Dendritic cell treated with granulocyte-macrophage colony-stimulating factor and Interleukin-4, amounts not matched to agents 40 ng/mL and 50 ng/mL, for 4 days (primary cell): ENCODE measurements around the gene SPTBN4.
"Not testable (repeated sequence)": the region's sequence is repeated elsewhere in the genome, so short reads cannot be mapped to it uniquely, and the experiment has no call there.

Experiments used
- H3K27ac Mint-ChIP-seq: one replicate; pipeline ENCODE4 v1.8.0; 2022; ENCODE audit warnings: mild to moderate bottlenecking, mixed read lengths
- H3K27me3 Mint-ChIP-seq: one replicate; pipeline ENCODE4 v1.8.0; 2022; ENCODE audit warnings: mild to moderate bottlenecking, mixed read lengths
- H3K36me3 Mint-ChIP-seq: one replicate; pipeline ENCODE4 v1.8.0; 2022; ENCODE audit warnings: low read depth, mixed read lengths
- H3K4me1 Mint-ChIP-seq: one replicate; pipeline ENCODE4 v1.8.0; 2022; ENCODE audit warnings: low read depth, mixed read lengths
- H3K4me3 Mint-ChIP-seq: one replicate; pipeline ENCODE4 v1.8.0; 2022; ENCODE audit warnings: mild to moderate bottlenecking, moderate library complexity, mixed read lengths
- H3K9me3 Mint-ChIP-seq: one replicate; pipeline ENCODE4 v1.8.0; 2022; ENCODE audit warnings: mixed read lengths
- intact Hi-C: fragments of 100-400 bp; cut with micrococcal nuclease; formaldehyde crosslinking; loops from one replicate; pipeline ENCODE4 v1.15.0; 2022

The SPTBN4 gene

GRCh38 chr19:40425450-40426287 is 41.1 kb upstream of the SPTBN4 start, which contains the start of gene SERTAD1:
TSS of gene SERTAD1 (minus strand) at chr19:40425992. CDS start at chr19:40423546, 2,446 bp downstream.
- H3K27me3 Mint-ChIP-seq, result no peaks in the 10 kb centered on the region
- H3K27ac Mint-ChIP-seq, result peak within 1 kb of the TSS; percentile 88
- H3K36me3 Mint-ChIP-seq, result peaks cover 44% of the 10 kb centered on the region
- peak within 1 kb of the TSS; percentile 88 for H3K4me3 Mint-ChIP-seq
- no peaks in the 10 kb centered on the region for H3K9me3 Mint-ChIP-seq
- intact Hi-C loops, result loop anchor here (1.0 kb wide), 2 partner anchors 9 to 18 kb away; no protein-coding TSS in a partner anchor
- H3K4me1 Mint-ChIP-seq, result peaks cover 24% of the 10 kb centered on the region

GRCh38 chr19:40428197-40428596 is 38.6 kb upstream of the SPTBN4 start:
- H3K9me3 Mint-ChIP-seq, H3K4me3 Mint-ChIP-seq, H3K27me3 Mint-ChIP-seq, intact Hi-C loops, H3K27ac Mint-ChIP-seq: not testable (repeated sequence)
- H3K36me3 Mint-ChIP-seq, result peaks cover 23% of the 10 kb centered on the region
- peaks cover 26% of the 10 kb centered on the region for H3K4me1 Mint-ChIP-seq

- H3K27ac Mint-ChIP-seq, intact Hi-C loops: not testable (repeated sequence)
Observed at GRCh38 chr19:40430242-40430641, 36.6 kb upstream of the SPTBN4 start.

GRCh38 chr19:40431698-40432097 is 35.1 kb upstream of the SPTBN4 start:
- no peaks in the 10 kb centered on the region for H3K27me3 Mint-ChIP-seq
- peak overlapping the region; percentile 97 for H3K27ac Mint-ChIP-seq
- no peaks in the 10 kb centered on the region for H3K9me3 Mint-ChIP-seq
- peaks cover 42% of the 10 kb centered on the region for H3K4me1 Mint-ChIP-seq
- intact Hi-C loops, result no loop called here
- H3K36me3 Mint-ChIP-seq, result no peaks in the 10 kb centered on the region
- no peak overlapping the region for H3K4me3 Mint-ChIP-seq

More at GRCh38 chr19:40430242-40430641, 36.6 kb upstream of the SPTBN4 start:
- H3K36me3 Mint-ChIP-seq, result peaks cover 10% of the 10 kb centered on the region
- peaks cover 30% of the 10 kb centered on the region for H3K4me1 Mint-ChIP-seq
- H3K4me3 Mint-ChIP-seq, H3K9me3 Mint-ChIP-seq, H3K27me3 Mint-ChIP-seq: not testable (repeated sequence)

- H3K36me3 Mint-ChIP-seq, H3K9me3 Mint-ChIP-seq, intact Hi-C loops, H3K27me3 Mint-ChIP-seq: not testable (repeated sequence)
- Mint-ChIP-seq H3K4me3 (peak overlapping the region; percentile 72), H3K4me1 (peaks cover 43% of the 10 kb centered on the region), H3K27ac (peak overlapping the region; percentile 97)
Observed at GRCh38 chr19:40432760-40433159, 34.0 kb upstream of the SPTBN4 start.

GRCh38 chr19:40433391-40434216 is 33.2 kb upstream of the SPTBN4 start:
- peaks cover 43% of the 10 kb centered on the region for H3K4me1 Mint-ChIP-seq
- intact Hi-C loops, result loop anchor here (1.0 kb wide), 2 partner anchors 7 to 10 kb away; no protein-coding TSS in a partner anchor
- H3K27ac Mint-ChIP-seq, result peak overlapping the region; percentile 97
- H3K4me3 Mint-ChIP-seq, result peak overlapping the region; percentile 72
- no peaks in the 10 kb centered on the region for H3K27me3 Mint-ChIP-seq
- no peaks in the 10 kb centered on the region for H3K9me3 Mint-ChIP-seq
- peaks cover 6% of the 10 kb centered on the region for H3K36me3 Mint-ChIP-seq

DNA sequence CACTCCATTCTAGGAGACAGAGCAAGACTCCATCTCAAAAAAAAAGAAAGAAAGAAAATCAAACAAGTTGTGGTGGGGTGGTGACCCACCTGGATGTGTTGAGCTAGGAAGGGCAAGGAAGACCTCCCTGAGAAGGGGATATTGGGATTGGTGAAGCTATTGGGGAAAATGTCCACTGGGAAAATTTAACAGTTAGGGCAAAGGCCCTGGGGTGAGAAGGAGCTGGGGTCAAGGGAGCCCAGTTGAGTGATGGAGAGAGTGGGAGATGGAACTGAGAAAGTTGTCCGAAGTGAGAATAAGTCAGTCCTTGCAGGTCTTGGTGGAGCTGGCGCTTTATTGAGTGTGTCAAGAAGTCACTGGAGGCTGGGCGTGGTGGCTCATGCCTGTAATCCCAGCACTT is 28.5 kb upstream of the SPTBN4 start:
- peaks cover 47% of the 10 kb centered on the region for H3K36me3 Mint-ChIP-seq
- no peaks in the 10 kb centered on the region for H3K27me3 Mint-ChIP-seq
- H3K4me3 Mint-ChIP-seq, result no peak overlapping the region
- H3K9me3 Mint-ChIP-seq, result no peaks in the 10 kb centered on the region
- no peak overlapping the region for H3K27ac Mint-ChIP-seq
- intact Hi-C loops, result no loop called here
- H3K4me1 Mint-ChIP-seq, result peaks cover 39% of the 10 kb centered on the region

DNA sequence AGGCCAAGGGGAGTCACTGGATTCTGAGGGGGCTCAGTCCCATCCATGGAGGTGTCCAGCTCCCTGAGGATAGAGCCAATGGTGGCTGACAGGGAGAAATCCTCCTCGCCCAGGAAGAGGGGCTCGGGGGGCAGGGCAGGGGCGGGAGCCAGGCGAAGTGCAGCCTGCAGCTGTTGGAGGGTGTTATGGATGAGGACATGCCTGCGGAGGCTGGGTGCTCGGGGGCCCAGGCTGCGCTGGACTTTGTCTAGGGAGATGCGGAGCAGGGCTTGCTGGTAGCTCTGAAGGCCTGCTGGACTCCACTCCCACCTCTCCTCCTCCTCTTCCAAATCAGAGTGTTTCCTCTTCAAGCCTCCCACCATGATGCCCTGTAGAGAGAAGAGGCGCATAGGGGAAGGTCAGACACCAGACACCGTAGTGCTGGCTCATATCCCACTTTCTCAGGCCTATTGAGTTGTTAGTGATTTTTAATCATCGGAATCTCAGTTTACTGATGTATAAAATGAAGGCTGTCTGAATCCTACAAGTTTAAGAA is 25.0 kb upstream of the SPTBN4 start:
- intact Hi-C loops, result loop anchor here (10.0 kb wide), 1 partner anchor 77 kb away; no protein-coding TSS in a partner anchor
- peak overlapping the region; percentile 97 for H3K4me3 Mint-ChIP-seq
- no peaks in the 10 kb centered on the region for H3K9me3 Mint-ChIP-seq
- H3K27me3 Mint-ChIP-seq, result no peaks in the 10 kb centered on the region
- H3K36me3 Mint-ChIP-seq, result peaks cover 70% of the 10 kb centered on the region
- H3K27ac Mint-ChIP-seq, result no peak overlapping the region
- peaks cover 30% of the 10 kb centered on the region for H3K4me1 Mint-ChIP-seq

DNA sequence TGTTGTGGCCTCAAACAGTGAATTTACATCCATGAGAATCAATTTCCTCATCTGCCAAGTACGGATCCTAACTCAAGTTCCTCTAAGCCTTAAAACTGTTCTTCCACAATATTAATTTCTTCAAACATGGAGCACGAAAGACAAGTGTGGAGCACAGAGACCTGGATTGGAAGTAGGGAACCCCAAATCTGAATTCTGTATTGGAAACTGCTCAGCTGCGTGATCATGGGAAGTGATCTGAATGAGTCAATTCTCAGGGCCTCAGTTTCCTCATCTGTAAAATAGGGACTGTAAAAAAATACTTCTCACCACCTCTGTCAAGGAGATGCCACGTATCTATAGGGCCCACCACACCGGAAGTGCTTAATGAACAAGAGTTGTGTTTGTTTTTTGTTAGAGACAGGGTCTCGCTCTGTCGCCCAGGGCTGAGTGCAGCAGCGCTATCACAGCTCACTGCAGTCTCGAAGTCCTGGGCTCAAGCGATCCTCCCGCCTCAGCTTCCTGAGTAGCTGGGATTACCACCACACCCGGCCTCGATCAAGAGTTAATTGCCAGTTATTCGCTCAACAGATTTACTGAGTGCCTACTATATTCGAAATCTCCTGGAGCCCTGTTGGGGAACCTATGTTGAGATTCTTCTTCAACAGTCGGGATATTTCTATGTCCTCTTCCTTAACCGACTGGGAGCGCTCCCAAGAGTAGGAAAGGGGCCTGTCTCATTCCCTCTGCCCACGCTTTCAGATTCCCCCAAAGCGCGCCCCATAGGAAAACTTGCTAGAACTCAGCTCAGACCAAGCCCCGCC is 24.3 kb upstream of the SPTBN4 start:
- intact Hi-C loops, result loop anchor here (1.0 to 10.0 kb wide), 3 partner anchors 8 to 78 kb away; partner anchors contain the start of gene SERTAD1
- Mint-ChIP-seq H3K27ac (peak overlapping the region; percentile 98), H3K4me1 (peaks cover 30% of the 10 kb centered on the region)

GRCh38 chr19:40443131-40443999 is 23.4 kb upstream of the SPTBN4 start:
- H3K4me1 Mint-ChIP-seq, result peaks cover 30% of the 10 kb centered on the region
- peaks cover 82% of the 10 kb centered on the region for H3K36me3 Mint-ChIP-seq
- H3K27ac Mint-ChIP-seq, result peak overlapping the region; percentile 98
- intact Hi-C loops, result loop anchor here (1.0 to 10.0 kb wide), 3 partner anchors 9 to 79 kb away; partner anchors contain the start of gene SERTAD1
- H3K9me3 Mint-ChIP-seq, result no peaks in the 10 kb centered on the region
- no peaks in the 10 kb centered on the region for H3K27me3 Mint-ChIP-seq
- peak overlapping the region; percentile 97 for H3K4me3 Mint-ChIP-seq

More for the DNA sequence above, 24.3 kb upstream of the SPTBN4 start:
- Mint-ChIP-seq H3K4me3 (peak overlapping the region; percentile 97), H3K36me3 (peaks cover 78% of the 10 kb centered on the region), H3K9me3 (no peaks in the 10 kb centered on the region), H3K27me3 (no peaks in the 10 kb centered on the region)

- Mint-ChIP-seq H3K36me3 (peaks cover 88% of the 10 kb centered on the region), H3K9me3 (no peaks in the 10 kb centered on the region), H3K27me3 (no peaks in the 10 kb centered on the region), H3K4me1 (peaks cover 30% of the 10 kb centered on the region), H3K4me3 (peak within 1 kb of the TSS; percentile 97), H3K27ac (peak within 1 kb of the TSS; percentile 98)
- intact Hi-C loops, result loop anchor here (1.0 to 10.0 kb wide), 4 partner anchors 10 to 79 kb away; partner anchors contain the start of genes BLVRB and SERTAD1
Observed at GRCh38 chr19:40444000-40444824, 22.6 kb upstream of the SPTBN4 start, which contains the start of gene SERTAD3. TSS of gene SERTAD3 (minus strand) at chr19:40444335. CDS start at chr19:40442080, 2,255 bp downstream.
